ENCODE results near the gene CIB1.
A peak's percentile ranks its signal among the peaks of the same experiment; 100 is the strongest.

The CIB1 gene

DNA sequence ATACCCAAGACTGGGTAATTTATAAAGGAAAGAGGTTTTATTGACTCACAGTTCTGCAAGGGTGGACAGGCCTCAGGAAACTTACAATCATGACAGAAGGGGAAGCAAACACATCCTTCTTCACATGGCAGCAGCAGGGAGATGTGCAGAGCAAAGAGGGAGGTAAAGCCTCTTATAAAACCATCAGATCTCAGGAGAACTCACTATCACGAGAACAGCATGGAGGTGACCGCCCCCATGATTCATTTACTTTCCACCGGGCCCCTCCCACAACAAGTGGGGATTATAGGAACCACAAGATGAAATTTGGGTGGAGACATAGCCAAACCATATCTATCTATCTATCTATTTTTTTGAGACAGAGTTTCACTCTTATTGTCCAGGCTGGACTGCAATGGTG lies 5.6 kb upstream of the CIB1 start:
- no peak for DNase-seq

- DNase-seq, result no peak
These were observed 601 bp upstream of the CIB1 start, which contains the start of gene GDPGP1 for GRCh38 chr15:90234096-90234988. Gene GDPGP1, plus strand, starts transcription at chr15:90234209. Its CDS starts 6,700 bp downstream, at chr15:90240909.

GRCh38 chr15:90232941-90233386 lies 777 bp downstream of the CIB1 start:
- DNase-seq, result no peak

DNA sequence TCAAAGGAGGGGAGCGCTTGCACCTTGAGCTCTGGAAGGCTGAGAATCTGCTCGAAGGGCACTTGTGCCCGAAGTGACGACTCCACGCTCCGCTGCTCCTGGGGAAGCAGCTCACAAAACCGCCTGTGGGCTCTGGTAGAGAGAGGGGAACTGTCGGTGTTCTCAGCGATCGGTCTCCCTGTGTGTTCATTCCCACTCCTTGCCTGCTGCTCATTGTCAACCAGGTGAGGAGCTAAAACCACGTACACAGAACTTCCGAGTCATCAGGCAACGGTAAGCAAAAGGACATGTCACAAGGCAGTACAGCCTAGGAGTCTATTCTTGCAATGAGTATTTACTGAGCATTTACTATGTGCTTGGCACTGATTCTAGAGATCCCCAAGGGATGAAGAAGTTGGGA lies 1.5 kb downstream of the CIB1 start:
- DNase-seq, result no peak

DNA sequence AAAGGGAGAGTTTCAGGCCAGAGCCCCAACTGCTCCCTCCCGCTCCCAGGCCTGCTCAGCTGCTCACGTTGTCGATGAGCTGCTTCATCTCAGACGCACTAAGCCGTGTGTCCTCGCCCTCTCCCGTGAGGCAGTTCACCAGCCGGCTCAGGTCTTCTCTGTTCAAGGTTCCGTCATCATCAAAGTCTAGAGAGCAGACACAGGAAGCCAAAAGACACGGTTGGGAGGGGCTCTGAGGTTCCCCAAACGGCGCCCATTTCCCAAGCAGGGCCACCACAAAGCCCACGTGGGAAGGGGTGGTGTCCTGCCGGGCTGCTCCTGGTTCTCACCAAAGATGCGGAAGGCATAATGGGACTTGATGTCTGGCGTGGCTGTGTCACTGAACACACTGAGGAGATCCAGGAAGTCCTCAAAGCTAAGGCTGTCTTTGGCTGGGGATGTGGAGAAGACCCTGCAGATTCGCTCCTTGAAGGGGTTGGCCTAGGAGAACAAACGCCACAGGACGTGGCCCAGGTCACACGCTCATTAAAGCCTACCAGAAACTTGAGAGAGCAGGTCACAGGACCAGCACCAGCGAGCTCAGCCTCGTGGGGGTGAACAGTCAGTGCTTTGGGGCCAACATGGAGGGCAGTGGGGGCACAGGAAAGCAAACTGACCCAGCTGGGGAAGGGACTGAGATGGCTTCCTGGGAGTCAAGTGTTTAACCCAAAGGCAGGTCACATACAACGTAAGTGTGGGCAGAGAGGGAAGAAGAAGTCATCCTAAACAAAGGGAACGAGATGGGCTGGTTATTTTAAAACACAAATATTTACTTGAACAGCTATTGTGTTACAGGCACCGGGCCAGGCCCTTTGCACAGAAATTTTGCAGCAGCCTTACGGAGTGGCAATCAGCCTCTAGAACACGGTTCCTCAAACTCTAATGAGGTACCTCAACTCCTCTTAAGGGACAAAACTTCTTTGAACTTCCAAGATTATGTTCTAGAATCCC lies 2.4 kb downstream of the CIB1 start:
- peak; percentile 4 for DNase-seq

DNA sequence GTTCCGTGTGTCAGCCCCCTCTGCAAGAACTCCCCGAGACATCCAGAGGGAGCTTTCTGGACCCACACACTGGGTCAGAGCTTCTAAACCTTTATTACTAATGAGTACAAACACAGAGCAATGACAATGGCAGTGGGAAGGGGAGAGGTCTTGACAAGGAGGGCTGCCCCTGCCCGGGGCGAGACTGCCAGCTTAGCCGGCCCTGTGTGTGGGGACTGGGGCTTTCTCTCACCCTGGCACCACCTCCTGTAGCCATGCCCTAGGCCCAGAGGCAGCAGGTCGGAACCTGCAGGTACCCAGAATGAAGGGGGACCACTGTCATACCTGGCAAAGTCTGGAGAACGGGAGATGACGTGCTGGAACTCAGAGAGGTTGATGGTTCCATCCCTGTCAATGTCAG lies 3.1 kb downstream of the CIB1 start:
- DNase-seq, result no peak

DNA sequence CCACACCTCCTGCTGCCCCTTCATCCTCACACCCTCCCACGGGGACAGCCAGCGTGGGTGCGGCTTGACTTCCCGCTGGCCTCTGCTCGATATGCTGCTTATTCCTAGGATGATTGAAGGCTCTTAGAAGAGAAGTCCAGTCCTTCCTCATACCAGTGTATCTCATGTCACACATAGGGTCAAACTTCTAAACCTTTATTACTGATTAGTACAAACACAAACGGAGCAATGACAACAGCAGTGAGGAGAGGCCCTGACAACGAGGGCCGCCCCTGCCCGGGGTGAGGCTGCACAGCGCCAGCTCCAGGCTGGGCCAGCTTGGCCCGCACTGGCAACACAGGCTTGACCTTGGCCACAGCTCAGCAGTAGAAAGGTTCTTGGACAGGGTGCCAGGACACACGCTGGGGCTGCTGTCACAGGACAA lies 3.7 kb downstream of the CIB1 start:
- no peak for DNase-seq

DNA sequence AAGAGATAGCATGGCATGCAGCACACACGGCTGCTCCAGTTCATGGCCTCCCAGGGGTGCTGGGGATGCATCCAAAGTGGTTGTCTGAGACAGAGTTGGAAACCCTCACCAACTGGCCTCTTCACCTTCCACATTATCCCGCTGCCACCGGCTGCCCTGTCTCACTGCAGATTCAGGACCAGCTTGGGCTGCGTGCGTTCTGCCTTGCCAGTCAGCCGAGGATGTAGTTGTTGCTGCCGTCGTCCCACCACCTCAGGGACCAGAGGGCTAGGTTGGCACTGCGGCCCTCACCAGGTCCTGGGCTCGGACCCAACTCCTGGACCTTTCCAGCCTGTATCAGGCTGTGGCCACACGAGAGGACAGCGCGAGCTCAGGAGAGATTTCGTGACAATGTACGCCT lies 4.8 kb downstream of the CIB1 start:
- DNase-seq, result no peak

DNA sequence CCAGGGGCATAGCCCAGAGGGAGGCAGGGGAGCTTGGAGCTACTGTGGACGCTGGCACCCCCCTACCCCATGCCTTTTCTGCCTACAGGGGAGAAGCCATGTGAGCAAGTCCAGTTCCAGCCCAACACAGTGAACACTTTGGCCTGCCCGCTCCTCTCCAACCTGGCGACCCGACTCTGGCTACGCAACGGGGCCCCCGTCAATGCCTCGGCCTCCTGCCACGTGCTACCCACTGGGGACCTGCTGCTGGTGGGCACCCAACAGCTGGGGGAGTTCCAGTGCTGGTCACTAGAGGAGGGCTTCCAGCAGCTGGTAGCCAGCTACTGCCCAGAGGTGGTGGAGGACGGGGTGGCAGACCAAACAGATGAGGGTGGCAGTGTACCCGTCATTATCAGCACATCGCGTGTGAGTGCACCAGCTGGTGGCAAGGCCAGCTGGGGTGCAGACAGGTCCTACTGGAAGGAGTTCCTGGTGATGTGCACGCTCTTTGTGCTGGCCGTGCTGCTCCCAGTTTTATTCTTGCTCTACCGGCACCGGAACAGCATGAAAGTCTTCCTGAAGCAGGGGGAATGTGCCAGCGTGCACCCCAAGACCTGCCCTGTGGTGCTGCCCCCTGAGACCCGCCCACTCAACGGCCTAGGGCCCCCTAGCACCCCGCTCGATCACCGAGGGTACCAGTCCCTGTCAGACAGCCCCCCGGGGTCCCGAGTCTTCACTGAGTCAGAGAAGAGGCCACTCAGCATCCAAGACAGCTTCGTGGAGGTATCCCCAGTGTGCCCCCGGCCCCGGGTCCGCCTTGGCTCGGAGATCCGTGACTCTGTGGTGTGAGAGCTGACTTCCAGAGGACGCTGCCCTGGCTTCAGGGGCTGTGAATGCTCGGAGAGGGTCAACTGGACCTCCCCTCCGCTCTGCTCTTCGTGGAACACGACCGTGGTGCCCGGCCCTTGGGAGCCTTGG lies 5.6 kb downstream of the CIB1 start:
- DNase-seq, result no peak

DNA sequence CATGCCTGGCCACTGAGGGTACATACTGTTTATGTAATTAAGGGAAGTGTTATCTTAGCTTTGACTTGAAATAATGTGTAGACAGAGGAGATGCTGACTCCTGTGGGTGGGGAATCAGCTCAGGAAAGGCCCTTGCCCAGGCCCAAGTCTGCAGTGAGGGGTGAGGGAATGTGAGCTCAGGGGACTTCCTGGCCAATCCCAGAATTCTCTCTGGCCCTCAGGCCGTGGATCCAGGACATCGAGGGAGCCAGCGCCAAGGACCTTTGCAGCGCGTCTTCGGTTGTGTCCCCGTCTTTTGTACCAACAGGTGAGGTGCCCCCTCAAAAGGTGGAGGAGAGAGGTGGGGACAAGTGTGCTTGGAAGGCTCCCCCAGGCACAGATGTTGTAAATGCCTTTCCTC lies 6.4 kb downstream of the CIB1 start:
- no peak for DNase-seq

DNA sequence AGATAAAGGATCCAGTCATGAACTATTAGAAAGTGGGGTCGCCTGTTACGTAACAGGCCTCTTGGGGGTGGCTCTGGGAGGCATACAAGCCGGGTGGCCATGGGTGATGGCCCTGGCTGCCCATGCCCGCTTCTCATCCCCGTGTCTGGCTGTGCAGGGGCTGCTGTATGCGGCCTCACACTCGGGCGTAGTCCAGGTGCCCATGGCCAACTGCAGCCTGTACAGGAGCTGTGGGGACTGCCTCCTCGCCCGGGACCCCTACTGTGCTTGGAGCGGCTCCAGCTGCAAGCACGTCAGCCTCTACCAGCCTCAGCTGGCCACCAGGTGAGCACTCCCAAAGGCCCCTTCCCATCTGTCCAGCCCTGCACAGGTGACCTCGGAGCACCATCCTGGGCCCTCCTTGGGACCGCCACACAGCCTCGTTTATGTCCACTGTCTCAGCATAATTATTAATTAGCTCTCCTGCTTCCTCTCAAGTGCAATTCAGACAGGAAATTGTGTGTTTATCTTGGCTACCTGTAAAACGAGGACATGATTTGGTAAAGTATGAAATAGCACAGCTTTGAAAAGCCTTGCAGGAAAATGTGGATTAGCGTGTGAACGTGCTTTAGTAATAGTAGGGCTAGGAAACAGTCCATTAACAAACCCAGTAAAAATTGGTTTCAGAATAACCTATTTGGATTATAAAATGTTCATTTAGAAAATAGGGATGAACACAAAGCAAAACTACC lies 8.1 kb downstream of the CIB1 start:
- DNase-seq, result no peak

GRCh38 chr15:90225047-90225446 lies 8.7 kb downstream of the CIB1 start:
- no peak for DNase-seq

- DNase-seq, result no peak
These were observed 10.1 kb downstream of the CIB1 start for GRCh38 chr15:90223441-90224165.

- DNase-seq, result no peak
These were observed 11.2 kb downstream of the CIB1 start for GRCh38 chr15:90222547-90222946.

GRCh38 chr15:90221246-90221900 lies 12.4 kb downstream of the CIB1 start:
- DNase-seq, result no peak

DNA sequence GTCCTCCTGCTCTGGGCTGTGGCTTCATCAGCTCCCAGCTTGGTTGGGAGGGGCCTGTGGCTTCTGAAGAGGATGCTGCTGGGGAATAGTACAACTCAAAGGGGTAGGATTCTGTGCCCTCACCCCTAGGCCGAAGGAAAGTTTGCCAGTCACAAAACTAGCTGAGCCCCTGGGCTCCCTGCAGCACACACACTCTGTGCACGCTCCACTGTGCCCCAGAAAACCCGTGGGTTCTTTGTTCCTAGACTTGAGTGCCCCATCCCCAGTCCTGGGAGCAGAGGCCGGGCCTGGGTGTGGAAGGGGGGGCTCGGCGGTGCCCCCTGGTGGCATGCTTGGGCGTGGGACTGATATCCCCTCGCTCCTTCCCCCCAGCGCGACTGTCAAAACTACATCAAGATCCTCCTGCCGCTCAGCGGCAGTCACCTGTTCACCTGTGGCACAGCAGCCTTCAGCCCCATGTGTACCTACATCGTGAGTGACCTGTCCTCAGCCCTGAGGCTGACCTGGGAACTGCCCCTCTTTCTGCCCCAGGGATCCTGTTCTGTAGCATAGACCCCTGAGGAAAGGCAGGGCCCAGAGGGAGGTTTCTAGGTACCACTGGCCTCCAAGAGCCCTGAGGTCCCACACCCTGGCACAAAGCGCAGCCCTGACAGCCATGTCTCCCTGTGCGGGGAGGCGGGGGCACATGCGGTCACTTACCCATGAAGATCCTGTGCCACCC lies 14.2 kb downstream of the CIB1 start:
- no peak for DNase-seq

DNA sequence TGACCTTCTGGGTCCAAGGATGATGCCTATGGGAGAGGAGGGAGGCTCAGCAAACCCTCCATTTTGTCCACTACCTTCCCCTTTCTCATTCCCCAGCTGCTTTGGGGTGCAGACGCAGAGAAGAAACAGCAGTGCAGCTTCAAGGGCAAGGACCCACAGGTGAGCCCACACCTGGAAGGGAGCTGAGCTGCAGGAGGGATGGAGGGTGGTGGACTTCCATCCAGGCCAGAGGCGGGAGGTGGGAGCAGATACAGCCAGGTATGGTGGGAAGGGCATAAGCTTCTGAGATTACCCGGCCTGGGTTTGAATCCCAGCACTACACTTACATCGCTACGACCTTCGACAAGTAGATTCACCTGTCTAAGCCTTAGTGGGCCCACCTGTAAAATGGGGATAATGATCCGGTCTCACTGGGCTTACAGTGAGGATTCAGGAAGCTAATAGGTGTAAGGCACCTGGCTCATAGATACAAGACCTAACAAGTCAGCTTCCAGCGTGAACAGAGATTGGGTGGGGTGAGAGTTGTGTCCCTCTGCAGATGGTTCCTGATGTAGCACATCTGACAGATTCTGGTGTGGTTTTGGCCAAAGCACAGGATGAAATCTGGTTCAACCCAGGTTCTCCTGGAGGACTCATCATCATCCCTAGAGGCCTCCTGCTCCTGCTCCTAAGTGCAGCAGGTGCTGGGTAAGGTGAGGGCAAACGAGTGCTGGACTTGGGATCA lies 15.9 kb downstream of the CIB1 start:
- DNase-seq, result no peak

GRCh38 chr15:90214553-90215196 lies 19.1 kb downstream of the CIB1 start:
- DNase-seq, result no peak

All from SIG-M5 (cell line).